HG03460 (cell line): Measurements from ENCODE around the gene DNPH1.
A peak's percentile ranks its signal among the peaks of the same experiment; 100 is the strongest.

Source experiments
- ATAC-seq: cut with Tn5 transposase; IDR thresholded peaks from one replicate; pipeline ENCODE4 v1.9.1; 2021; ENCODE audit not compliant: unreplicated experiment

The DNPH1 gene

DNA sequence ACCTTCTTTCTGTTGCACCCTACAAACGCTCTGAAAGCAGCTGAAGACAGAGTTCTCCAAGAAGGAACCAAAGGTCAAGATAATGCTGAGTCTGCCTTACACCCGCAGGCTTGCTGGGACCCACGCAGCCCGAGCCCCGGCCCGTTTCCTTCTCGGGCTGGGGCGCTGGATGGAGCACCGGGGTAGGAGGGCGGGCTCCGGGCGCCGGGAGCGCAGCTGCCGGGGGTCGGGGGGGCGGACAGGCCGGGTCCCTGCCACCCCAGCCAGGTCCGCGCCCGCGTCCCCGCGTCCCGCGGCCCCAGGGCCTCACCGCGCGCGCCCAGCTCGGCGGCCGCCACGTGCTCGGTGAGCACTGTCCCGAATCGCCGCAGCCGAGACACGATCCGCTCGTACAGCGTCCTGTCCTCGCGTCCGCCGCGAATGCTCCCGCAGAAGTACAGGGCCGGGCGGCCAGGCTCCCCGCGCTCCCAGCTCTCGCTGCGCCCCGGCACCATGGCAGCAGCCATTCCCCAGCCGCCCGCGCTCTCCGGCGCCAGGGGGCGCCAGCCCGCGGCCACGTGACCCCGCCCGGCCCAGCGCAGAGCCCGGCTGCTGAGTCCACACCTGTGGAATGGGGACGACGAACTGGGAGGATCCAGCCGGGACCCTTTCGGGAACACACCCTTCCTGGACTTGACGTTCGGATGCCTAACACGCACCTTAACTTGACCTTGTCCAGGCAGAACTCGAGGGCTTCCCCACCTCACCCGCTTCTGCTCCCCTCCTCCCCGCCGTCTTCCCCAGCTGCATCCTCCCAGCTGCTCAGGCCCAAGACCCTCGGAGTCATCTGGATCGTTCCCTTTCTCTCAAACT lies at the start of gene DNPH1:
DNPH1 (minus strand) TSS at position 531 of the 852 bp plus-strand sequence; CDS start at position 506, 25 bp downstream.
- peak; percentile 66 for ATAC-seq

DNA sequence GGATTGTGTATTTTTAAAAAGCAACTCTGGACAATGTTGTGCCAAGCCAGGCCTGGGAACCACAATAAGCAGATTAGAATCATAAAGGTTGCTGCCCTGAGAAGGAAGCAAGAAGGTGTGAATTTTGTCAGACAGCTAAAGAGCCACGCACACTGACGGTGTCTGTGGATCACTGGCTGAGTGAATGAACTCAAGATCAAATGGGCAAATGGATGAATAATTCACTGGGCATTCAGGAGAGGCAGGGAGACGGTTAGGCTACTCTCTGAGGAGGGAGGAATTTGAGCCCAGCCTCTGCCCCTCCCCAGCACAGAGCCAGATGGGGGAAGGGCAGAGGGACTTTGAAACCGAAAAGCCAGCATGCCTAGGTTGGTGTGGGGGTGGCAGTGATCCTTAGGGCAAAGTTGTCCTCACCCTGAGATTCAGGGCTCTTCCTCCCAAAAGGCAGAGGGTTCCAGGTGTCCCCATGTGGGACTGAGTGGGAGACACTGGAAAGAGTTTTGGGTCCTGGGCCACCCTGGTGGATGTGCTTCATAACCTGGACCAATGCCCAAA lies 49.3 kb upstream of the DNPH1 start:
- no peak for ATAC-seq

- no peak for ATAC-seq
Measured at GRCh38 chr6:43277643-43278523, 48.6 kb upstream of the DNPH1 start.

- no peak for ATAC-seq
Measured at GRCh38 chr6:43277306-43277642, 48.0 kb upstream of the DNPH1 start.

DNA sequence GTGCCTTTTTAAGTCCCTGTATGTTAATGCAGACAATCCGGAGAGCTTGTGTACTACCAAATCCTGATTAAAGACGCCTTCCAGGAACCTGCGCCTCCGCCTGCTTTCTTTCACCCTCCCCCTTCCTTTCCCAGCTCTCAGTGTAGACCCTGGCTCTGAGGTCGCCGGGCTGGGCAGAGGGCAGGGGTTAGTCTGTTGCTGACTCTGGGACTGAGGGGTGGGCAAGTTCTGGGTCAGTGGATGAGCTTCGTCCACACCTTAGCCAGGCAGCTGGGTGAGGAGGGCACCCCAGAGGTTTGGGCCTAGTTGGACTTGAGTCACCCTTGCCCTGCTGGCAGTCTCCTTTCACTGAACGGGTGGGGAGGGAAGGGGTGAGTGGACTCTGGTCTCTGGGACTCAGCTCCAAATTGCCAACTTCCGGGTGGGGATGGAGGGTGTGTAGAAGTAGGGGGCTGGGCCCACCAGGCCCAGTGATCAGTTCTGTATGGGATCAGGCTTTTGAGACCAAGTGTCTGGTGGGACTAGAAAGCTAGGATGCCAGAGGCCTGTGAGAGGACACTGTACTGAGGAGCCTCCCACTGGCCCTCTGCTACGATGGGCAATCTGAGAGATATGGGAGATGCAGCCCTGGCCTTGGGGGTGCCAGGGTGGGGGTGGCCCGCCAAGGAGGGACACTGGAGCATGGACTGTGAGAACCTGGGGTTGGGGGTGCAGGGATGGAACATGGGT lies 47.5 kb upstream of the DNPH1 start:
- no peak for ATAC-seq

DNA sequence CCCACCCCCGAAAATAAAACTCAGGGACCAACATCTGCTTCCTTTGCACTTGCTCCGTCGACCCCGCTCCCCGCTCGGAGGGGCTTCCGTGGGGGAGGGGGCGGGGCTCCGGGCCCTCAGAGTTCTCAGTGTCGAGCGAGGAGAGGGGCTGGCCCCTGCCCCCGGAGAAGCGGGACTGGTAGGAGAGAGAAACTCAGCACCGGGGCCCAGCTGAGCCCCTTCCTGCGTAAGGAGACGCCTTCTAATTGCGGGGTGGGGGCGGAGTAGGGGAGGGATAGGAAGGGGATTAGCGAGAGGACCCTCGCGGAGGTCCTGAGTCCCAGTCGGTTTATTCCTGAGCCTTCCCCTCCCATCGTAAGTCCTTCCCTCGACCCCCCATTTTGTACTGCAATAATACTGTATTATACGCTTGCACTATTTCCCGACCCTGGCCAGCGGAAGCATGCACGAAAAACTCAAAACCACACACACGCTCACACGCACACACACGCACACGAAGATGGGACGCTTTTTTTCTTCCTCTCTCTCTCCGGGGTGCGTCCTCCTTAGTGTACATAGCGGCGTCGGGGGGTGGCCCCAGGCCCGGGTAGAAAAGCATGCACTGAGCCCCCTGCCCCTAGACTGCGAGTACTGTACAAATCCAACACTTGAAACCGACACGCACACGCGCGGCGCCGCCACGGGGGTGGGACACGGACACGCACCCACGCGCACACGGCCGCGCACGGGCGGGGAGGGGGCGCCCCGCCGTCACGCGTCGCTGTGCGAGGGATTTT lies 46.7 kb upstream of the DNPH1 start:
- ATAC-seq = no peak

DNA sequence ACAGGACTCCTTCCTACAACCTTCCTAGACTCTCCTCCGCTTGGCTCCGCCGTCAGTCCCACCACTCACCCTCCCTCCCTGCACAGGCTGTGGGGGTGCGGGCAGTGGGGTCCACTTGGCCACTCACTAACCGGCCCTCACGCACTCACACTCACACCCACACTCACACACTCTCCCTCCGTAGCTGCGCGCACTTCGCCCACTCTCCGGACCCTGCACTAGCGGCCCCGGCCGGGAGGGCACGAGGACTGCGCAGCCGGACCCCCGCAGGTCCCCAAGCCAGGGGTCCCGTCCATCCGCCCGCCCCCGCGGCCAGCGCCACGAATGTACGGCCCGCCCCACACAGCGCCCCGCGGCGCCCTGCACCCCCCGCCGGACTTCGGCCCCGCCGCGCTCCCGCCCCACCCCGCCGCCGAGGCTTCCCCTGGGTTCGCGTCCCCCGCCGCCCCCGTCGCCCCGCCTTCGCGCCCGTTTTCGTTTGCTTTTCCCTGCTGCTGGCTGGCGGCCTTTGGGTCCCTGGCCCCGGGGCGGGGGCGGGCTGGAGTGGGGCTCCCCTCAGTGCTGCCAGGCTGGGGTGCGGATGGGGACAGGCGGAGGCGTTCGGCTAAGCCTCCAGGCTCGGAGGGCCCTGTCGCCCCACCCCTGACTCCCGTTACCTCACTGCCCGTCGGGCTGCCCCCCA lies 45.8 kb upstream of the DNPH1 start:
- ATAC-seq = no peak

GRCh38 chr6:43274127-43274915 lies 45.0 kb upstream of the DNPH1 start:
- ATAC-seq = no peak

DNA sequence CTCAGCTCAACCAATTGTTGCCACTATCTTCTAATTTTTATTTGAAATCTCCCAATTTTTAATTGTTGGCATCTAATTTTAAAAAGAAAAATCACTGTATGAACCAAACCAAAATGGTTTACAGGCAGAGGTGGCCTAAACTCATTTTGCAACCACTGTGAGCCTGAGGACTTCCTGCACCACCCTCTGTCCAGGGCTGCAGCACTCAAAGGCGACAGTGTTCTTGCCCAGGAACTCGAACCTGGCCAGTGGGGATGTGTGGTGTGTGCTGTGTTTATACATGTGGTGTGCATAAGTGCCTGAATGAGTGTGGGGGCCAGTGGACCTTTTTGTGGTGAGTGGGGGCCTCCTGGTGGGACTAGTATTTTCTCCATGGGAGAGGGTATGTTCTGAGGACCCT lies 44.4 kb upstream of the DNPH1 start:
- ATAC-seq = no peak

DNA sequence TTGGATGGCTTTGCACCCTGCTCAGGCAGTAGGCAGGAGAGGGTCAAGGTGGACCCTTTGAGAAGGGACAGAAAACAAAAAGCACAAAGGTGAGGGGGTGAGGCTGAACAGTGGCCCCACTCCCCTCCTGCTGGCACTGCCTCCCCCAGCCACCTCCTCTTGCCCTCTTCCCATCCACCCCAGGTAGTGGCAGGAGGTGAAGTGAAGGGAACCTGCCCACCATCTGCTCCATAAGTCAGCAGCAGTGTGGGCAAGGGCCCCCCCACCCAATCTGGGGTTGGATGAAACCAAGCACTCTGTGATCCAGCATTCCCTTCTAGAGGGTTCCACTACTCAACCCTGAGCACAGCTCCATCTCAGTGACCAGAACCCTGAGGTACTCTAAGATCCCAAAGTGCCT lies 42.7 kb upstream of the DNPH1 start:
- no peak for ATAC-seq

DNA sequence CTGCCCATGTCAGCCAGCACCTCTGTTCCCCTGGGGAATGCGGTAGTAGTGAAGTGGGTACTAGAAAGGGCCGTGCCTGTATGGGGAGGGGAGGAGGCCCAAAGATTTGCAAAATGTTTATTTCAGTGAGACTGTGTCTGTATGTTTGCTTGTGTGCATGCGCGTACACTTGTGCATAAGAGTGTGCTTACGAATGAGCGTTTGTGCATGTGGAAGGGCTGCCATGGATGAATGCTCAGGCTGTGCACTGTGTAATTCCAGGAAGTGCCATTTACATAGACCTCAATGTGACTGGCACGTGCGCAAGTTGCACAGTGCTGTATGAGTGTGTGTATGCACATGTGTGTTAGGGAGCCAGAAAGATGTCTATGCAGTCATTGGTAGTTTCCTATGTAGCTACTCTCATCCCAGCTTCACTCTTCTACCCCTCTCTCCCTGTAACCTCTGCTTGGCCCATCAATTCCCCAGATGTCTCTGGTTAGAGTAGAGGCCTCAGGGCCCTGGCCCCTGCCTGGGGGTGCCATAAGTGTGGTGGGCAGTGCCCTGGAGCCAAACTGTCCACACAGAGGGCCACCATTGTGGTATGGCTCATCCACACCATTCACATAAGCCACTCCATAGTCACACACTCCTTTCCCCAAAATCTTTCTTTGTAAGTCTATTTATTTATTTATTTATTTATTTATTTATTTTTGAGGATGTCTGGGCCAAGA lies 42.0 kb upstream of the DNPH1 start:
- ATAC-seq = no peak

DNA sequence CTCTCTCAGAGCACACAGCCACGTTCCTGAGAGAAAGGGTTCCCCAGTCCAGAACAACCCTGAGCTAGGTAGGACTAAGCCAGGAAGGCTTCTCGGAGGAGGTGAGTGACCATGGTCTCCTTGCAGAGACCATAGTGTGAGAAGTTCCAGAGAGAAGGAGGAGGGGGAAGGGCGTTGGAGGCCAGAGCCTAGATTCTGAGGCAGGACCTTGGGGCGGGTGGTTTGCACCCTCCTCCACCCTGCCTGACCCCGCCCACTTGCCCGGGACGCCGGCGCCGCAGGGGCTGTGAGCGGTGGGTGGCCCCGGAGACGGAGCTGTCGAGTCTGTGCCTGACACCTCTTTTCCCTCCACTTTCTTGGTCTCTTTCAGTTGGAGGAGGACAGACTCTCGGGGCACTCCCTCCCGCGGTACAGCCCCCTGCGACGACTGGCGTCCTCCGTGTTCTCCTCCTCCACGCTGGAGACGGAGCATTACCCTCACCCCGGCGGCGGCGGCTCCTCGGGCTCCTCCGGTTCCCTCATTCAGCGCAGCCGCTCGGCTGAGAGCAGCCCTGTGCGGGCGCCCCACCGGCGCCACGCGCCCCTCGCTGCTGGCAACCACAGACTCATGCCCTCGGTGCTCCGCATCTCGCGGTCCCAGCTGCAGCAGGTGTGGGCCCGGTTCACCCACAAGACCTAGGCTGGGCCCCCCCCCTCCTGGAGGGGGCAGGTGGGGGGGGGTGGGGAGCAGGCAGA lies 40.2 kb upstream of the DNPH1 start:
- no peak for ATAC-seq

- ATAC-seq = no peak
Measured at GRCh38 chr6:43268782-43269272, 39.5 kb upstream of the DNPH1 start.

GRCh38 chr6:43268355-43268700 lies 39.0 kb upstream of the DNPH1 start:
- ATAC-seq = no peak

- no peak for ATAC-seq
Measured at GRCh38 chr6:43267619-43268354, 38.5 kb upstream of the DNPH1 start.

DNA sequence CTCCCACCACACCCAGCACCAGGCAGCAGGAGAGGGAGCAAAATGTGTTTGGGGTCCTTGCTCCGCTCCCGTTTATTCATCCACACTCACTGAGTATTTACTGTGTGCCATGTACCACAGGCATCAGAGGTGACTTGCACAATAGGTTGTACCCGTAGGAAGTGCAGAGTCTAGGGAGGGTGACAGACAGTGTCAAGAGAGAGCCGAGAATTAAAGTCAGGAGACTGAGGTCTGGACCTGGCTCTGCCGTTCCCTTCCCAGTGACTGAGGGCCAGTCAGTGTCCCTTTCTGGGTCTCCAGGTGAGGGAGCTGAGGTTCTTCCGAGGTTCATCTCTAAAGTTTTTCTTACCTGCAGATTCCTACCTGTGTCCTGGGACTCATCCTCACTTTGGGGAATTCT lies 36.3 kb upstream of the DNPH1 start:
- ATAC-seq = no peak

GRCh38 chr6:43264599-43265145 lies 35.4 kb upstream of the DNPH1 start:
- no peak for ATAC-seq
